ENCODE data around the gene OR4C13.
A peak's percentile ranks its signal among the peaks of the same experiment; 100 is the strongest.
"Not testable (repeated sequence)": the region's sequence is repeated elsewhere in the genome, so short reads cannot be mapped to it uniquely, and the experiment has no call there.

The OR4C13 gene

DNA sequence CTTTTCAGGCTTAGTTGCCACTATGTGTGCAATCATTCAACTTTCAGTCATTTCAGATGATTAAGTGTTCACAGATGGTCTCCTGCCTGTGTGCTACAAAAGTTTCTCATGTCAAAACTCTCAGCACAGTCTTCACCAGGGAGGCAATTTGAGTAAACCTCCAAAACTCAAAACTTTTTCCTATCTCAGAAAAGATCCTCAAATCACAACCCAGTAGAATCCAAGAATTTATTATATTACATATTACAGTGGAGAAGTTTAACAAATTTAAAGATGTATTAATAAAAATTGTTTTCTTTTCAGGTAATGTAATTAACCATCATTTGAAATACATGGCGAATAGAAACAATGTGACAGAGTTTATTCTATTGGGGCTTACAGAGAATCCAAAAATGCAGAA lies at the start of gene OR4C13:
Gene OR4C13, plus strand, starts transcription at position 301 of the 400 bp plus-strand sequence. Its CDS starts 32 bp downstream, at position 333.
- no peak for DNase-seq (ENCODE audit: low spot score)

DNA sequence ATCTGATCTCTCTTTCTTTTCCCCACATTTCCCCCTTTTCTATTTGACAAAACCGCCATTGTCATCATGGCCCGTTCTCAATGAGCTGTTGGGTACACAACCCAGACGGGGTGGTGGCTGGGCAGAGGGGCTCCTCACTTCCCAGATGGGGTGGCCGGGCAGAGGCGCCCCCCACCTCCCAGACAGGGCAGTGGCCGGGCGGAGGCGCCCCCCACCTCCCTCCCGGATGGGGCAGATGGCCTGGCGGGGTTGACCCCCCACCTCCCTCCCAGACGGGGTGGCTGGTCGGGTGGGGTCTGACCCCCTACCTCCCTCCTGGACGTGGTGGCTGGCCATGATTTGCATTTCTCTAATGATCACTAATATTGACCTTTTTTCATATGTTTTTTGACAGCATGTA lies 40.7 kb upstream of the OR4C13 start:
- DNase-seq (ENCODE audit: low spot score): not testable (repeated sequence)

GRCh38 chr11:49948701-49949100 lies 3.5 kb upstream of the OR4C13 start:
- not testable (repeated sequence) for DNase-seq (ENCODE audit: low spot score)

DNA sequence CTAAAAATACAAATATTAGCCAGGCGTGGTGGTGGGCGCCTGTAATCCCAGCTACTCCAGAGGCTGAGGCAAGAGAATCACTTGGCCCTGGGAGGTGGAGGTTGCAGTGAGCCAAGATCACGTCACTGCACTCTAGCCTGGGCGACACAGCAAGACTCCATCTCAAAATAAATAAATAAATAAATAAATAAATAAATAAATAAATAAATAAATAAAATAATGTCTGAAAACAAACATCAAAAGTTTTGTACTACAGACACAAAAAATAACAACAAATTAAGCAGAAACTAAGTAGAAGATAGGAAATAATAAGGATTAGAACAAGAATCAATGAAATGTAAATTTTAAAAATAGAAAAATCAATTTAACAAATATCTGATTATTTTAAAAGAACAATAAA lies 21.2 kb downstream of the OR4C13 start:
- not testable (repeated sequence) for DNase-seq (ENCODE audit: low spot score)

GRCh38 chr11:49982435-49982834 lies 30.2 kb downstream of the OR4C13 start, which contains the start of gene OR4C12:
Gene OR4C12, minus strand, starts transcription at chr11:49982535. Its CDS starts 34 bp downstream, at chr11:49982501.
- DNase-seq (ENCODE audit: low spot score): not testable (repeated sequence)

- peak; percentile 10 for DNase-seq (ENCODE audit: low spot score)
Observed at GRCh38 chr11:49995565-49995964, 43.4 kb downstream of the OR4C13 start.

All from COLO829 (cell line).